HepG2 (cell line): ENCODE results near the gene SELPLG. TPM values are rescaled to one million over a fixed set of nuclear protein-coding genes. Genes with fewer than 3 reads are reported as not detected.

Experiments used
- polyA plus RNA-seq, 8 experiments: library from polyadenylated mRNA; depleted of rRNA in 3 of 8; stranded (reverse) in 7 of 8; unstranded in 1 of 8; fragments of >200 nt; fragmentation: Illumina TruSeq in 4 of 8; extraction: Trizol in 4 of 8; gene quantifications; 2 replicates each; pipeline versions ENCODE4 v1.2.1 to v1.2.3, GENCODE V29; 2011 to 2016; ENCODE audit warnings: low read depth in 4 of 8, missing spikeins in 1 of 8, mixed read lengths in 1 of 8; ENCODE audit not compliant: insufficient read depth in 1 of 8
- total RNA-seq, 5 experiments: library from RNA; depleted of rRNA; stranded (reverse); fragments of >200 nt; fragmentation: Illumina TruSeq; extraction: Trizol; gene quantifications; 2 replicates each; pipeline ENCODE4 v1.2.3, GENCODE V29; 2016; ENCODE audit warnings: low read depth in 1 of 5
- TF ChIP-seq, protein P1 (sequence below): sonication (generic); formaldehyde crosslinking; IDR thresholded peaks from 2 replicates; pipeline ENCODE4 v1.5.1; 2020; ENCODE audit warnings: mild to moderate bottlenecking, missing genetic modification reagents
- TF ChIP-seq, protein P2 (sequence below), 2 experiments: fragments of 450-650 bp in 1 of 2; sonication (generic) in 1 of 2; formaldehyde crosslinking in 1 of 2; IDR thresholded peaks; 2 replicates each; pipeline versions ENCODE4 v1.6.1 to v1.8.0; 2016 to 2022; ENCODE audit warnings: antibody characterized with exemption in 1 of 2, mild to moderate bottlenecking in 1 of 2, missing genetic modification reagents in 1 of 2

SELPLG gene
- total and polyA plus RNA-seq, 2 of the 13 experiments (the other 11 are each of a cell fraction or from before 2014, with no cell fraction given): 0.12 TPM; not detected in 1

DNA sequence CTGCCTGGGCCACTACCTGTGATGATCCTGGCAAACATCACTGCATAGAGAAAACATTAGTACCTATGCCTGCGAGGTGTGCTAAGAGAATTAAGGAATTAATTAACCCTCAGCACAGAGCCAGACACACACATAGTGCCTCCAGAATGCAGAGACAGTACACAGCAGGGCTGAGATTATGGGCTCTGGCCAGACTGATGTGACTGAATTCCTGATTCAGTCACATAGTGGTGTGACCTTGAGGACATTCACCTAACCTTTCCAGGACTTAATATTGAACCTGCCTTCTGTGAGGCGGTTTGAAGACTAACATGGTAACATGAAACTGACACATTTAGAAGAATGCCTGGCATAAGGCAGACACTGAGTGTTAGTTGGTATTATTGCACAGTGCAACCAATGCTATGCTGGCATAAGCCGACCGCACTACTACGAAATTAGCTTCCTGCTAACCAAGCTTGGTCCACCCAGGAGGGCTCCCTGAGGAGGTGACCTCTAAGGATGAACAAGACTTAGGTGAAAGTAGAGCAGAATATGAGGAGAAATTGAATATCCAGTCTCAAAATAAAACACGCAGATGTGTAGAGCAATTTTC is 32.0 kb upstream of the SELPLG start (continued):
- TF ChIP-seq, protein P1, sequence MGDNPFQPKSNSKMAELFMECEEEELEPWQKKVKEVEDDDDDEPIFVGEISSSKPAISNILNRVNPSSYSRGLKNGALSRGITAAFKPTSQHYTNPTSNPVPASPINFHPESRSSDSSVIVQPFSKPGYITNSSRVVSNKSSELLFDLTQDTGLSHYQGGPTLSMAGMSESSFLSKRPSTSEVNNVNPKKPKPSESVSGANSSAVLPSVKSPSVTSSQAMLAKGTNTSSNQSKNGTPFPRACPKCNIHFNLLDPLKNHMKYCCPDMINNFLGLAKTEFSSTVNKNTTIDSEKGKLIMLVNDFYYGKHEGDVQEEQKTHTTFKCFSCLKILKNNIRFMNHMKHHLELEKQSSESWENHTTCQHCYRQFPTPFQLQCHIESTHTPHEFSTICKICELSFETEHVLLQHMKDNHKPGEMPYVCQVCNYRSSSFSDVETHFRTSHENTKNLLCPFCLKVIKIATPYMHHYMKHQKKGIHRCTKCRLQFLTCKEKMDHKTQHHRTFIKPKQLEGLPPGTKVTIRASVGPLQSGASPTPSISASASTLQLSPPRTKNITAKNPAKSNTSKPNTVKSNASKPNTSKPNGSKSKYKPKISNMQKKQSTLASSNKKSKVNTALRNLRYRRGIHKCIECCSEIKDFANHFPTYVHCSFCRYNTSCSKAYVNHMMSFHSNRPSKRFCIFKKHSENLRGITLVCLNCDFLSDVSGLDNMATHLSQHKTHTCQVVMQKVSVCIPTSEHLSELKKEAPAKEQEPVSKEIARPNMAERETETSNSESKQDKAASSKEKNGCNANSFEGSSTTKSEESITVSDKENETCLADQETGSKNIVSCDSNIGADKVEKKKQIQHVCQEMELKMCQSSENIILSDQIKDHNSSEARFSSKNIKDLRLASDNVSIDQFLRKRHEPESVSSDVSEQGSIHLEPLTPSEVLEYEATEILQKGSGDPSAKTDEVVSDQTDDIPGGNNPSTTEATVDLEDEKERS: no peak
- TF ChIP-seq, protein P2, sequence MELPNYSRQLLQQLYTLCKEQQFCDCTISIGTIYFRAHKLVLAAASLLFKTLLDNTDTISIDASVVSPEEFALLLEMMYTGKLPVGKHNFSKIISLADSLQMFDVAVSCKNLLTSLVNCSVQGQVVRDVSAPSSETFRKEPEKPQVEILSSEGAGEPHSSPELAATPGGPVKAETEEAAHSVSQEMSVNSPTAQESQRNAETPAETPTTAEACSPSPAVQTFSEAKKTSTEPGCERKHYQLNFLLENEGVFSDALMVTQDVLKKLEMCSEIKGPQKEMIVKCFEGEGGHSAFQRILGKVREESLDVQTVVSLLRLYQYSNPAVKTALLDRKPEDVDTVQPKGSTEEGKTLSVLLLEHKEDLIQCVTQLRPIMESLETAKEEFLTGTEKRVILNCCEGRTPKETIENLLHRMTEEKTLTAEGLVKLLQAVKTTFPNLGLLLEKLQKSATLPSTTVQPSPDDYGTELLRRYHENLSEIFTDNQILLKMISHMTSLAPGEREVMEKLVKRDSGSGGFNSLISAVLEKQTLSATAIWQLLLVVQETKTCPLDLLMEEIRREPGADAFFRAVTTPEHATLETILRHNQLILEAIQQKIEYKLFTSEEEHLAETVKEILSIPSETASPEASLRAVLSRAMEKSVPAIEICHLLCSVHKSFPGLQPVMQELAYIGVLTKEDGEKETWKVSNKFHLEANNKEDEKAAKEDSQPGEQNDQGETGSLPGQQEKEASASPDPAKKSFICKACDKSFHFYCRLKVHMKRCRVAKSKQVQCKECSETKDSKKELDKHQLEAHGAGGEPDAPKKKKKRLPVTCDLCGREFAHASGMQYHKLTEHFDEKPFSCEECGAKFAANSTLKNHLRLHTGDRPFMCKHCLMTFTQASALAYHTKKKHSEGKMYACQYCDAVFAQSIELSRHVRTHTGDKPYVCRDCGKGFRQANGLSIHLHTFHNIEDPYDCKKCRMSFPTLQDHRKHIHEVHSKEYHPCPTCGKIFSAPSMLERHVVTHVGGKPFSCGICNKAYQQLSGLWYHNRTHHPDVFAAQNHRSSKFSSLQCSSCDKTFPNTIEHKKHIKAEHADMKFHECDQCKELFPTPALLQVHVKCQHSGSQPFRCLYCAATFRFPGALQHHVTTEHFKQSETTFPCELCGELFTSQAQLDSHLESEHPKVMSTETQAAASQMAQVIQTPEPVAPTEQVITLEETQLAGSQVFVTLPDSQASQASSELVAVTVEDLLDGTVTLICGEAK (IDR thresholded peaks at IDR 0.05): no peak
- TF ChIP-seq, protein P2 (CRISPR knock-in tag; IDR thresholded peaks at IDR 0.05): no peak
